Measurements from ENCODE around the gene APOB. TPM values are rescaled to one million over a fixed set of nuclear protein-coding genes. Genes with fewer than 3 reads are reported as not detected.

Gene APOB
- total RNA-seq, 3 donors from 2014 or later (not counting 1 experiment from before 2014, with no cell fraction given): not detected

- Histone ChIP-seq H3K9me3 (ENCODE audit: control insufficient read depth, insufficient read depth, low read length) (no peaks in the 10 kb centered on the region), H3K27ac (ENCODE audit: low read length) (no peak overlapping the region), H3K4me1 (ENCODE audit: control insufficient read depth, insufficient read depth, low read length) (peaks cover 5% of the 10 kb centered on the region), H3K4me3 (ENCODE audit: low read length) (no peak overlapping the region), H3K27me3 (ENCODE audit: control insufficient read depth, insufficient read depth, low read length) (peaks cover 2% of the 10 kb centered on the region), H3K36me3 (ENCODE audit: control insufficient read depth, insufficient read depth, low read length) (no peaks in the 10 kb centered on the region)
- no peak for TF ChIP-seq CTCF (IDR thresholded peaks at IDR 0.05)
- no peak for ATAC-seq
- H3K4me1 Mint-ChIP-seq: peaks cover 4 to 6% of the 10 kb centered on the region in 2 donors
- no peak overlapping the region for H3K27ac Mint-ChIP-seq
- H3K9me3 Mint-ChIP-seq: no peaks in the 10 kb centered on the region
- H3K4me3 Mint-ChIP-seq: no peak overlapping the region
- WGBS (ENCODE audit: insufficient coverage): 41% methylated on average over 4 of the region's 5 CpGs
- peaks cover 15 to 23% of the 10 kb centered on the region in 2 donors for H3K27me3 Mint-ChIP-seq (ENCODE audit: low read depth in 2 of 2)
- intact Hi-C loops (cut with micrococcal nuclease): loop anchor here (2.0 to 10.0 kb wide), 2 partner anchors 76 to 122 kb away; no protein-coding TSS in a partner anchor
- no peaks in the 10 kb centered on the region for H3K36me3 Mint-ChIP-seq
- no peak for DNase-seq
Measured at GRCh38 chr2:21042708-21042957, 1.2 kb downstream of the APOB start.

GRCh38 chr2:21041943-21042707, 1.7 kb downstream of the APOB start:
- no peak overlapping the region for H3K4me3 Mint-ChIP-seq
- WGBS (ENCODE audit: insufficient coverage): 90% methylated on average over 16 of the region's 16 CpGs
- no peak overlapping the region for H3K4me3 ChIP-seq (ENCODE audit: low read length)
- ATAC-seq (no peak), DNase-seq (no peak)
- no peaks in the 10 kb centered on the region for H3K36me3 Mint-ChIP-seq
- intact Hi-C loops (cut with micrococcal nuclease): loop anchor here (2.0 to 10.0 kb wide), 2 partner anchors 77 to 123 kb away; no protein-coding TSS in a partner anchor
- H3K4me1 Mint-ChIP-seq: peaks cover 4 to 6% of the 10 kb centered on the region in 2 donors
- H3K27me3 ChIP-seq (ENCODE audit: control insufficient read depth, insufficient read depth, low read length): no peaks in the 10 kb centered on the region
- no peak overlapping the region for H3K27ac ChIP-seq (ENCODE audit: low read length)
- H3K36me3 ChIP-seq (ENCODE audit: control insufficient read depth, insufficient read depth, low read length): no peaks in the 10 kb centered on the region
- no peak for TF ChIP-seq CTCF (IDR thresholded peaks at IDR 0.05)
- H3K9me3 Mint-ChIP-seq: no peaks in the 10 kb centered on the region
- H3K27ac Mint-ChIP-seq: no peak overlapping the region
- H3K9me3 ChIP-seq (ENCODE audit: control insufficient read depth, insufficient read depth, low read length): no peaks in the 10 kb centered on the region
- peaks cover 15 to 23% of the 10 kb centered on the region in 2 donors for H3K27me3 Mint-ChIP-seq (ENCODE audit: low read depth in 2 of 2)
- peaks cover 5% of the 10 kb centered on the region for H3K4me1 ChIP-seq (ENCODE audit: control insufficient read depth, insufficient read depth, low read length)

GRCh38 chr2:21041462-21041861, 2.4 kb downstream of the APOB start:
- H3K27me3 ChIP-seq (ENCODE audit: control insufficient read depth, insufficient read depth, low read length): no peaks in the 10 kb centered on the region
- intact Hi-C loops (cut with micrococcal nuclease): loop anchor here (10.0 kb wide), 1 partner anchor 123 kb away; no protein-coding TSS in a partner anchor
- H3K27ac ChIP-seq (ENCODE audit: low read length): no peak overlapping the region
- H3K9me3 ChIP-seq (ENCODE audit: control insufficient read depth, insufficient read depth, low read length): no peaks in the 10 kb centered on the region
- Mint-ChIP-seq H3K9me3 (no peaks in the 10 kb centered on the region), H3K27me3 (ENCODE audit: low read depth in 2 of 2) (peaks cover 15 to 21% of the 10 kb centered on the region in 2 donors), H3K4me3 (no peak overlapping the region), H3K4me1 (peaks cover 4 to 6% of the 10 kb centered on the region in 2 donors), H3K27ac (no peak overlapping the region), H3K36me3 (no peaks in the 10 kb centered on the region)
- H3K36me3 ChIP-seq (ENCODE audit: control insufficient read depth, insufficient read depth, low read length): no peaks in the 10 kb centered on the region
- ATAC-seq (no peak), DNase-seq (no peak)
- H3K4me3 ChIP-seq (ENCODE audit: low read length): no peak overlapping the region
- H3K4me1 ChIP-seq (ENCODE audit: control insufficient read depth, insufficient read depth, low read length): peaks cover 5% of the 10 kb centered on the region
- 91% methylated on average over 2 of the region's 4 CpGs for WGBS (ENCODE audit: insufficient coverage)
- no peak for TF ChIP-seq CTCF (IDR thresholded peaks at IDR 0.05)
